Activated CD4-positive, alpha-beta memory T cell treated with anti-CD3 and anti-CD28 coated beads for 36 hours (primary cell): Measurements from ENCODE around the gene GPR146. TPM values are rescaled to one million over a fixed set of nuclear protein-coding genes. Genes with fewer than 3 reads are reported as not detected.

Experiments
- CTCF ChIA-PET: fragments of 350-600 bp; sonication (Branson Sonifier 250); formaldehyde crosslinking; loops from one replicate; lab custom pipeline; 2021; ENCODE audit warnings: antibody characterized with exemption, inconsistent platforms; lab: Charles Lee
- POLR2A ChIA-PET: fragments of 350-600 bp; sonication (Branson Sonifier 250); formaldehyde crosslinking; loops from one replicate; lab custom pipeline; 2021; ENCODE audit warnings: antibody characterized with exemption; lab: Charles Lee
- DNase-seq: peaks from one replicate; pipeline ENCODE4 v3.0.0-alpha.2; 2020
- H3K27ac Mint-ChIP-seq: one replicate; pipeline ENCODE4 v1.8.0; 2021; ENCODE audit warnings: mixed read lengths
- H3K27me3 Mint-ChIP-seq: one replicate; pipeline ENCODE4 v1.8.0; 2021; ENCODE audit warnings: mixed read lengths
- H3K36me3 Mint-ChIP-seq: one replicate; pipeline ENCODE4 v1.8.0; 2021; ENCODE audit warnings: mixed read lengths
- H3K4me1 Mint-ChIP-seq: one replicate; pipeline ENCODE4 v1.8.0; 2021; ENCODE audit warnings: low read depth, mixed read lengths
- H3K4me3 Mint-ChIP-seq: one replicate; pipeline ENCODE4 v1.8.0; 2021; ENCODE audit warnings: mild to moderate bottlenecking, mixed read lengths
- H3K9me3 Mint-ChIP-seq: one replicate; pipeline ENCODE4 v1.8.0; 2021; ENCODE audit warnings: mixed read lengths
- intact Hi-C: fragments of 100-400 bp; cut with micrococcal nuclease; formaldehyde crosslinking; loops from one replicate; pipeline ENCODE4 v1.15.1; 2023
- microRNA-seq: library from miRNA; unstranded; fragments of <30 nt; microRNA quantifications from one replicate; pipeline ENCODE4 v1.2.0, GENCODE V29; 2022; ENCODE audit warnings: borderline number of aligned reads, borderline microRNAs expressed, borderline replicate concordance
- total RNA-seq, 2 experiments: library from RNA; stranded (reverse); gene quantifications; one replicate each; pipeline ENCODE4 v1.2.3, GENCODE V29; 2021

GPR146 gene
- total RNA-seq, 2 experiments from 2014 or later = 1.6 to 2.1 TPM

DNA sequence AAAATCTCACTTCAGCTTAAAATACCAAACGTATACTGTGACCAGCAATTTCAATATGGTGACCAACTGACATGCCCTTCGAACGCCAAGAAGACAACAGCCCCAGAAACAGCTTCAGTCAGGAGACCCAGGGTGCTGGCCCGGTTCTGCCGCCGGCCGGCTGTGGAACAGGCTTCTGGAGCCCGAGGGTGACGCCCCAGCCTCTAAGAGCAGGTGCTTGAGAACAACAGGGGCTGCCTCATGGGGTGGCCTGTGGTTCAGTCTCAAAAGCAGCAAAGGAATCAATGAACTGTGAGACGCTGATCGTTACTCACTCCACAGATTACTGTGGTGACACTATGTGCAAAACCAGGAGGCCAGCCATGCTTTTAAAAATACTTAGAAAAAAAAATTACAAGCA lies 60.8 kb downstream of the GPR146 start:
- no peaks in the 10 kb centered on the region for H3K9me3 Mint-ChIP-seq
- intact Hi-C loops = no loop called here
- no peaks in the 10 kb centered on the region for H3K27me3 Mint-ChIP-seq
- peaks cover 16% of the 10 kb centered on the region for H3K4me1 Mint-ChIP-seq
- no peak for DNase-seq
- H3K4me3 Mint-ChIP-seq = no peak overlapping the region
- H3K27ac Mint-ChIP-seq = no peak overlapping the region
- POLR2A ChIA-PET = interaction anchor here (0.8 kb wide), 1 partner anchor 134 kb away, joined by 3 read pairs; no protein-coding TSS in a partner anchor
- H3K36me3 Mint-ChIP-seq = no peaks in the 10 kb centered on the region
- CTCF ChIA-PET = interaction anchor here (0.8 kb wide), 1 partner anchor 72 kb away, joined by 3 read pairs; no protein-coding TSS in a partner anchor

DNA sequence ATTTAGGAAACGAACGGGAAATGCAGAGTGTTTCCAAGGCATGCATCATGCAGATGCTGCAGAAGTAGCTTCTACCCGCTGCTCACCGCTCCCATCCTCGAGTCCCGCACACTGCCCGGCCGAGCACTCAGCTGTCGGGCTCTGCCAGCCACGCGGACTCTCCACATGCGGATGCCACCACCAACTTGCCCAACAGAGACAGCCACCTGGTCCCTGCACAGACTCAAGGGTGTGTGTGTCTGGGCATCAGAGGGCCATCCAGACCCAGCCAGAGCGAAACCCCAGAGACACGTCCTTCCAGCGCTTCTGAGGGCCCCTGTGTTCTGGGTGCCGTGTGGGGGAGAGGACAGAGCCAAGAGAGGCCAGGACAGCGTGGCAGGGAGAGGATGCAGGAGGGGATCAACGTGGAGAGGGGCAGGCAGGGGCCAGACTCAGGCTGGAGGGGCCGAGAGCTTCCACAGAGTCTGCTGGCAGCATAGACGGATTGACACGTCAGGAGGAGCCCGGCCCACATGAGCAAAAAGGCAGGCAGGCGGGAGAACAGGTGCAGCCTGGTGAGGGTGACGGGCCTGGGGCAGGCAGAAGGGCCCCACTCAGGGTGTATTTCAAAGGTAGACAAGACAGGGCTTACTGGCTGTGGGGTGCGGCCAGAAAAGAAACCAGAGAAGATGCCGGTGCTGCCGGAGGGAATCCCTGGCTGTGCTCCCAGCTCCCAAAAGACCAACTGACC lies 61.9 kb downstream of the GPR146 start:
- Mint-ChIP-seq H3K36me3 (no peaks in the 10 kb centered on the region), H3K27ac (no peak overlapping the region), H3K9me3 (no peaks in the 10 kb centered on the region), H3K4me3 (no peak overlapping the region), H3K27me3 (no peaks in the 10 kb centered on the region), H3K4me1 (peaks cover 16% of the 10 kb centered on the region)
- ChIA-PET CTCF (interaction anchor here (0.8 kb wide), 1 partner anchor 20 kb away, joined by 4 read pairs; no protein-coding TSS in a partner anchor), POLR2A (no interaction called here)
- no peak for DNase-seq
- intact Hi-C loops = no loop called here

DNA sequence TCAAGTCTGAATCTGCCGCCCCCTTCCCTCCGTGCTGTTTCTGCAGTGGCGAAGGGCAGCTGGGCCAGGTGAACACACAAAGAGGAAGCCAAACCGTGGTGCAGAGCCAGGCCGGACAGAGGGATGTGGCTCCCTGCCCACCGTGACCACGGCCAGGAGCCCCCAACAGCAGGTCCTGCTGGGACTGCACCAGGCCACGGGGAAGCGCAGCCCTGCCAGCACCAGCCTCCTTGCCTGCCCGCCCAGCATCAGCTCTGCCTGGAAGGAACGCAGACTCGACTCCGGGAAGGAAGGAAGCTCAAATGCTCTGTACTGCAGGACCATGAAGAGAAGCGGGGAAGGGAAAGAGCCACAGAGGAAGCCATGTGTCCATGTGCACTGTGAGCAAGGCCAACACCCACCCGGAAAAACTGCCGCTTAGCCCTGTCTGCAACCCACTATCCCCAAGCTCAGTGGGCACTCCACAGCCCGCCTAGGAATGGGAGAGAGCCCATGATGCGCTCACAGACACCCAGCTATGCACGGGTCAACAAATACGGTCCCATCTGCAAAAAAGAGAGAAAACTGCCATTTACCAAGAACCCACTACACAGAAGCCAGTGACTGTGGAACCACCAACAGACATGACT lies 62.6 kb downstream of the GPR146 start:
- no peaks in the 10 kb centered on the region for H3K36me3 Mint-ChIP-seq
- H3K4me1 Mint-ChIP-seq = peaks cover 16% of the 10 kb centered on the region
- H3K27me3 Mint-ChIP-seq = no peaks in the 10 kb centered on the region
- DNase-seq = no peak
- no peak overlapping the region for H3K27ac Mint-ChIP-seq
- H3K9me3 Mint-ChIP-seq = no peaks in the 10 kb centered on the region
- ChIA-PET CTCF (interaction anchor here (0.8 kb wide), 1 partner anchor 21 kb away, joined by 4 read pairs; no protein-coding TSS in a partner anchor), POLR2A (no interaction called here)
- H3K4me3 Mint-ChIP-seq = no peak overlapping the region
- intact Hi-C loops = no loop called here

DNA sequence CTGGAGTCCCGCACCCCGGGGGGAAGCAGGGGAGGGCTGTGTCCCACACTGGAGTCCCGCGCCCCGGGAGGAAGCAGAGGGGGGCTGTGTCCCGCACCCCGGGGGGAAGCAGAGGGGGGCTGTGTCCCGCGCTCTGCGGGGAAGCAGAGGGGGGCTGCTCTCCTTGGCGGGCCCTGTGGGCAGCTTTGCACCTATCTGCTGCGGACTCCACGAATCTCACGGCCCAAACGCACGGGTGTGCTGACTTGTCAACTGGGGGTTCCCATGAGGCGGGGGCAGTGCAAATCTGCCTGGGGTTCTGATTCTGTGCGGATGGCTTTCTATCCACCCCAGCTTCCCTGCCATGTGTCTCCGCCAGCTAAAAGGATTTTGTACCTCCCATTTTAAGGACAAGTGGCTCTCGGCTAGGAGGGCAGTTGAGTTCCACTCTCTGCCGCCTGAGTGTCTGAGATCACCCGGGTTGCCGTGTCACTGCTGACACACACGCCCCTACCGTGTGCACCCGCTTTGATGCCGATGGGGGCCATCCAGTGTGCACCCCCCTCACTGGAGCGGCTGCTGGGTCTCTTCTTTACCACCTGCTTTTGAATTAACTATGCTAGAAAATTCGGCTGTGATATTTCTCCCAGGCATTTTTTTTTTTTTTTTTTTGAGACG lies 64.0 kb downstream of the GPR146 start:
- no peaks in the 10 kb centered on the region for H3K27me3 Mint-ChIP-seq
- H3K36me3 Mint-ChIP-seq = peaks cover under 1% of the 10 kb centered on the region
- ChIA-PET CTCF (no interaction called here), POLR2A (no interaction called here)
- H3K27ac Mint-ChIP-seq = no peak overlapping the region
- H3K4me3 Mint-ChIP-seq = no peak overlapping the region
- peaks cover 10% of the 10 kb centered on the region for H3K4me1 Mint-ChIP-seq
- no peaks in the 10 kb centered on the region for H3K9me3 Mint-ChIP-seq
- no peak for DNase-seq
- intact Hi-C loops = no loop called here

Small RNAs within 50 kb of the gene (microRNA-seq; reads per million reads assigned to microRNA genes)
- gene MIR339 = 1,895 reads per million, percentile 89 among the genes with 10 or more reads in this experiment

Other genes with a start within 250 kb of the GPR146 start
- 10 to 100 TPM; 69.5 to 69.9 TPM for gene SUN1, start 212.1 kb upstream of the GPR146 start, total RNA-seq
- gene GET4, start 168.0 kb upstream of the GPR146 start, total RNA-seq = 10 to 100 TPM; 22.3 to 27.1 TPM
- gene ADAP1, start 89.9 kb upstream of the GPR146 start, total RNA-seq = 10 to 100 TPM; 14.1 to 16.1 TPM
- gene COX19, start 69.0 kb upstream of the GPR146 start, total RNA-seq = 10 to 100 TPM; 14.1 to 15.6 TPM
- gene CYP2W1, start 61.4 kb upstream of the GPR146 start, total RNA-seq = not detected
- under 1 TPM; 0.12 to 0.22 TPM for gene GPER1, start 43.6 kb downstream of the GPR146 start, total RNA-seq
- gene ZFAND2A, start 115.7 kb downstream of the GPR146 start, total RNA-seq = 10 to 100 TPM; 24.1 to 27.5 TPM
- gene UNCX, start 188.3 kb downstream of the GPR146 start, total RNA-seq = not detected